Type B pancreatic cell (in vitro differentiated cells): ENCODE measurements around the gene SCAPER. TPM values are rescaled to one million over a fixed set of nuclear protein-coding genes. Genes with fewer than 3 reads are reported as not detected.

Source experiments
- DNase-seq: peaks from one replicate; pipeline ENCODE4 v3.0.0; 2021; ENCODE audit warnings: mixed read lengths; ENCODE audit not compliant: unreplicated experiment; ENCODE audit errors: extremely low spot score
- H3K27ac Mint-ChIP-seq: 2 replicates; pipeline ENCODE4 v1.8.0; 2021; ENCODE audit warnings: mild to moderate bottlenecking, mixed read lengths
- H3K27me3 Mint-ChIP-seq: 2 replicates; pipeline ENCODE4 v1.8.0; 2021; ENCODE audit warnings: mixed read lengths
- H3K36me3 Mint-ChIP-seq: 2 replicates; pipeline ENCODE4 v1.8.0; 2021; ENCODE audit warnings: mixed read lengths
- H3K4me1 Mint-ChIP-seq: one replicate; pipeline ENCODE4 v1.8.0; 2021; ENCODE audit warnings: mixed read lengths; ENCODE audit not compliant: unreplicated experiment
- H3K4me3 Mint-ChIP-seq: 2 replicates; pipeline ENCODE4 v1.8.0; 2021; ENCODE audit warnings: mild to moderate bottlenecking, mixed read lengths
- H3K9me3 Mint-ChIP-seq: 2 replicates; pipeline ENCODE4 v1.8.0; 2021; ENCODE audit warnings: mixed read lengths
- CTCF ChIP-seq: fragments of 200-600 bp; sonication (generic); conservative IDR thresholded peaks from 2 replicates; pipeline ENCODE4 v1.5.0; 2021; ENCODE audit warnings: antibody characterized with exemption, mild to moderate bottlenecking
- total RNA-seq: library from RNA; stranded (reverse); gene quantifications from 2 replicates; pipeline ENCODE4 v1.2.1, GENCODE V29; 2021; ENCODE audit warnings: low replicate concordance

SCAPER gene
- total RNA-seq, 1 donor from 2014 or later: 26.6 TPM

GRCh38 chr15:76353023-76353577, 552.0 kb downstream of the SCAPER start:
- Mint-ChIP-seq H3K27ac (no peak overlapping the region), H3K36me3 (peaks cover 6% of the 10 kb centered on the region), H3K4me3 (no peak overlapping the region), H3K27me3 (peaks cover 43% of the 10 kb centered on the region), H3K9me3 (no peaks in the 10 kb centered on the region), H3K4me1 (no peaks in the 10 kb centered on the region)
- TF ChIP-seq CTCF: no peak
- no peak for DNase-seq

- Mint-ChIP-seq H3K4me1 (peaks cover 6% of the 10 kb centered on the region), H3K27ac (no peak overlapping the region), H3K27me3 (peaks cover 61% of the 10 kb centered on the region), H3K4me3 (no peak overlapping the region), H3K9me3 (no peaks in the 10 kb centered on the region), H3K36me3 (peaks cover 7% of the 10 kb centered on the region)
- no peak for DNase-seq
- no peak for TF ChIP-seq CTCF
These were observed 555.7 kb downstream of the SCAPER start for GRCh38 chr15:76349301-76350070.

- Mint-ChIP-seq H3K9me3 (no peaks in the 10 kb centered on the region), H3K36me3 (peaks cover 7% of the 10 kb centered on the region), H3K4me1 (peaks cover 6% of the 10 kb centered on the region), H3K27ac (peak overlapping the region; percentile 40), H3K4me3 (peak overlapping the region; percentile 84), H3K27me3 (peaks cover 75% of the 10 kb centered on the region)
- DNase-seq: no peak
- no peak for TF ChIP-seq CTCF
These were observed 557.6 kb downstream of the SCAPER start for GRCh38 chr15:76347482-76348055.

- peaks cover 80% of the 10 kb centered on the region for H3K27me3 Mint-ChIP-seq
- H3K9me3 Mint-ChIP-seq: no peaks in the 10 kb centered on the region
- DNase-seq: no peak
- no peak overlapping the region for H3K27ac Mint-ChIP-seq
- H3K36me3 Mint-ChIP-seq: peaks cover 7% of the 10 kb centered on the region
- peaks cover 10% of the 10 kb centered on the region for H3K4me1 Mint-ChIP-seq
- TF ChIP-seq CTCF: no peak
- H3K4me3 Mint-ChIP-seq: peak overlapping the region; percentile 84
These were observed 558.3 kb downstream of the SCAPER start for GRCh38 chr15:76346669-76347481.

GRCh38 chr15:76345880-76346668, 559.1 kb downstream of the SCAPER start:
- Mint-ChIP-seq H3K36me3 (peaks cover 7% of the 10 kb centered on the region), H3K4me3 (peak overlapping the region; percentile 82), H3K27me3 (peaks cover 84% of the 10 kb centered on the region), H3K4me1 (peaks cover 13% of the 10 kb centered on the region), H3K9me3 (no peaks in the 10 kb centered on the region), H3K27ac (peak overlapping the region; percentile 22)
- DNase-seq: no peak
- no peak for TF ChIP-seq CTCF
